Duodenal mucosa (tissue), 2 donors: ENCODE results near the gene CCDC7.
A peak's percentile ranks its signal among the peaks of the same experiment; 100 is the strongest.

ENCODE experiments used
- H3K27ac ChIP-seq: one replicate; pipeline ENCODE4 v1.7.0; 2013; ENCODE audit warnings: low read depth, low read length
- H3K27me3 ChIP-seq, 2 donors: one replicate each; pipeline ENCODE4 v1.7.0; 2013; ENCODE audit warnings: low read length in 2 of 2, control low read depth in 1 of 2; ENCODE audit not compliant: insufficient read depth in 2 of 2, control insufficient read depth in 1 of 2
- H3K36me3 ChIP-seq, 2 donors: one replicate each; pipeline ENCODE4 v1.7.0; 2013; ENCODE audit warnings: low read length in 2 of 2, control low read depth in 1 of 2; ENCODE audit not compliant: insufficient read depth in 2 of 2, control insufficient read depth in 1 of 2
- H3K4me1 ChIP-seq, 2 donors: one replicate each; pipeline ENCODE4 v1.7.0; 2013; ENCODE audit warnings: low read length in 2 of 2, control low read depth in 1 of 2; ENCODE audit not compliant: insufficient read depth in 2 of 2, control insufficient read depth in 1 of 2
- H3K4me3 ChIP-seq, 2 donors: one replicate each; pipeline ENCODE4 v1.7.0; 2013; ENCODE audit warnings: low read length in 2 of 2, low read depth in 1 of 2
- H3K9ac ChIP-seq, 2 donors: one replicate each; pipeline ENCODE4 v1.7.0; 2013; ENCODE audit warnings: low read length in 2 of 2, low read depth in 1 of 2
- H3K9me3 ChIP-seq, 2 donors: one replicate each; pipeline ENCODE4 v1.7.0; 2013; ENCODE audit warnings: low read length in 2 of 2, control low read depth in 1 of 2; ENCODE audit not compliant: control insufficient read depth in 1 of 2

Gene CCDC7

GRCh38 chr10:32412499-32412853, 33.5 kb upstream of the CCDC7 start:
- H3K9me3 ChIP-seq, result no peaks in the 10 kb centered on the region
- H3K4me3 ChIP-seq, result no peak overlapping the region
- H3K27me3 ChIP-seq, result no peaks in the 10 kb centered on the region
- H3K4me1 ChIP-seq, result no peaks in the 10 kb centered on the region
- no peak overlapping the region for H3K27ac ChIP-seq
- no peaks in the 10 kb centered on the region for H3K36me3 ChIP-seq
- H3K9ac ChIP-seq, result no peak overlapping the region

- no peak overlapping the region for H3K9ac ChIP-seq
- no peaks in the 10 kb centered on the region for H3K9me3 ChIP-seq
- H3K27me3 ChIP-seq, result no peaks in the 10 kb centered on the region
- H3K4me3 ChIP-seq, result no peak overlapping the region
- no peaks in the 10 kb centered on the region for H3K4me1 ChIP-seq
- H3K36me3 ChIP-seq, result no peaks in the 10 kb centered on the region
- no peak overlapping the region for H3K27ac ChIP-seq
Observed at GRCh38 chr10:32413513-32413912, 32.4 kb upstream of the CCDC7 start.

GRCh38 chr10:32415361-32415760, 30.6 kb upstream of the CCDC7 start:
- Histone ChIP-seq H3K9ac (no peak overlapping the region), H3K4me3 (no peak overlapping the region), H3K27me3 (no peaks in the 10 kb centered on the region), H3K36me3 (no peaks in the 10 kb centered on the region), H3K27ac (no peak overlapping the region), H3K4me1 (no peaks in the 10 kb centered on the region), H3K9me3 (no peaks in the 10 kb centered on the region)

- Histone ChIP-seq H3K4me1 (no peaks in the 10 kb centered on the region), H3K27me3 (no peaks in the 10 kb centered on the region), H3K27ac (no peak overlapping the region), H3K4me3 (no peak overlapping the region), H3K36me3 (no peaks in the 10 kb centered on the region), H3K9me3 (no peaks in the 10 kb centered on the region), H3K9ac (no peak overlapping the region)
Observed at GRCh38 chr10:32417911-32418547, 27.9 kb upstream of the CCDC7 start.

- H3K36me3 ChIP-seq, result no peaks in the 10 kb centered on the region
- H3K9ac ChIP-seq, result no peak overlapping the region
- no peak overlapping the region for H3K4me3 ChIP-seq
- H3K27ac ChIP-seq, result no peak overlapping the region
- no peaks in the 10 kb centered on the region for H3K4me1 ChIP-seq
- H3K9me3 ChIP-seq, result no peaks in the 10 kb centered on the region
- H3K27me3 ChIP-seq, result no peaks in the 10 kb centered on the region
Observed at GRCh38 chr10:32418572-32418971, 27.4 kb upstream of the CCDC7 start.

- Histone ChIP-seq H3K4me1 (no peaks in the 10 kb centered on the region), H3K4me3 (no peak overlapping the region), H3K9me3 (no peaks in the 10 kb centered on the region), H3K36me3 (no peaks in the 10 kb centered on the region), H3K27ac (no peak overlapping the region), H3K9ac (no peak overlapping the region), H3K27me3 (no peaks in the 10 kb centered on the region)
Observed at GRCh38 chr10:32419615-32420014, 26.3 kb upstream of the CCDC7 start.

GRCh38 chr10:32426186-32426585, 19.8 kb upstream of the CCDC7 start:
- no peak overlapping the region for H3K4me3 ChIP-seq
- no peak overlapping the region for H3K9ac ChIP-seq
- H3K4me1 ChIP-seq, result no peaks in the 10 kb centered on the region

GRCh38 chr10:32433542-32433941, 12.4 kb upstream of the CCDC7 start:
- peaks cover 3 to 6% of the 10 kb centered on the region in 2 donors for H3K9me3 ChIP-seq
- H3K27ac ChIP-seq, result no peak overlapping the region
- H3K27me3 ChIP-seq, result no peaks in the 10 kb centered on the region
- H3K4me1 ChIP-seq, result no peaks in the 10 kb centered on the region
- H3K9ac ChIP-seq, result no peak overlapping the region
- H3K36me3 ChIP-seq, result no peaks in the 10 kb centered on the region
- no peak overlapping the region for H3K4me3 ChIP-seq

More at GRCh38 chr10:32426186-32426585, 19.8 kb upstream of the CCDC7 start:
- Histone ChIP-seq H3K36me3 (no peaks in the 10 kb centered on the region), H3K27me3 (no peaks in the 10 kb centered on the region), H3K27ac (no peak overlapping the region), H3K9me3 (no peaks in the 10 kb centered on the region)

- Histone ChIP-seq H3K9me3 (peaks cover 3 to 6% of the 10 kb centered on the region in 2 donors), H3K4me1 (no peaks in the 10 kb centered on the region), H3K9ac (no peak overlapping the region), H3K36me3 (no peaks in the 10 kb centered on the region), H3K27me3 (no peaks in the 10 kb centered on the region), H3K27ac (no peak overlapping the region), H3K4me3 (no peak overlapping the region)
Observed at GRCh38 chr10:32436215-32436614, 9.7 kb upstream of the CCDC7 start.

GRCh38 chr10:32437334-32437733, 8.6 kb upstream of the CCDC7 start:
- Histone ChIP-seq H3K4me1 (no peaks in the 10 kb centered on the region), H3K27me3 (no peaks in the 10 kb centered on the region), H3K4me3 (no peak overlapping the region), H3K9me3 (peaks cover 3 to 6% of the 10 kb centered on the region in 2 donors), H3K36me3 (no peaks in the 10 kb centered on the region), H3K9ac (no peak overlapping the region), H3K27ac (no peak overlapping the region)

- Histone ChIP-seq H3K27me3 (no peaks in the 10 kb centered on the region), H3K9me3 (no peaks in the 10 kb centered on the region), H3K4me1 (peaks cover 0 to 3% of the 10 kb centered on the region in 2 donors), H3K27ac (no peak overlapping the region), H3K4me3 (peak overlapping the region; percentile 91), H3K9ac (no peak overlapping the region), H3K36me3 (no peaks in the 10 kb centered on the region)
Observed at GRCh38 chr10:32445036-32445435, 904 bp upstream of the CCDC7 start.
